Measurements from ENCODE around the gene CCDC47.

CCDC47 gene

GRCh38 chr17:63758428-63758827, 15.0 kb downstream of the CCDC47 start:
- H3K79me1 ChIP-seq (ENCODE audit: low read length): no peaks in the 10 kb centered on the region
- H3K79me2 ChIP-seq (ENCODE audit: control insufficient read depth, insufficient read depth, low read length, poor library complexity): no peaks in the 10 kb centered on the region
- H2AK5ac ChIP-seq (ENCODE audit: low read length): no peak overlapping the region
- H3K9me3 ChIP-seq (ENCODE audit: insufficient read depth, low read depth, low read length): no peaks in the 10 kb centered on the region
- no peak overlapping the region for H2BK5ac ChIP-seq (ENCODE audit: low read depth, low read length, poor library complexity)
- peaks cover 21 to 39% of the 10 kb centered on the region in 2 experiments for H3K36me3 ChIP-seq (ENCODE audit: control insufficient read depth in 1 of 2, insufficient read depth in 2 of 2, low read length in 2 of 2)
- no peak overlapping the region for H3K14ac ChIP-seq (ENCODE audit: low read length)
- no peaks in the 10 kb centered on the region for H3K27me3 ChIP-seq (ENCODE audit: insufficient read depth, low read length)
- no peak overlapping the region for H3K18ac ChIP-seq (ENCODE audit: low read length)
- DNase-seq: no peak
- H3K4me3 ChIP-seq (ENCODE audit: low read depth, low read length): no peak overlapping the region
- H3K4me2 ChIP-seq (ENCODE audit: low read length): no peak overlapping the region
- no peak overlapping the region for H2BK12ac ChIP-seq (ENCODE audit: low read length)
- no peaks in the 10 kb centered on the region for H3K4me1 ChIP-seq (ENCODE audit: control insufficient read depth in 1 of 2, insufficient read depth in 2 of 2, low read length in 2 of 2)
- H4K8ac ChIP-seq (ENCODE audit: low read depth, low read length): no peak overlapping the region
- WGBS (ENCODE audit: extremely low coverage, insufficient coverage, insufficient read length): no CpG with 5 or more reads among the region's 2 CpGs
- no peak overlapping the region for H3K23ac ChIP-seq (ENCODE audit: low read length)
- no peak overlapping the region for H2BK120ac ChIP-seq (ENCODE audit: insufficient read depth, low read length, poor library complexity)
- no peak overlapping the region for H2AFZ ChIP-seq (ENCODE audit: insufficient read depth, low read length, poor library complexity)
- no peak overlapping the region for H4K12ac ChIP-seq (ENCODE audit: low read depth, low read length)
- no peak overlapping the region for H4K91ac ChIP-seq (ENCODE audit: low read depth, low read length)
- no peak overlapping the region for H3K4ac ChIP-seq (ENCODE audit: low read depth, low read length)
- H3K27ac ChIP-seq (ENCODE audit: low read depth, low read length): no peak overlapping the region
- no peak overlapping the region for H3K9ac ChIP-seq (ENCODE audit: low read length)

GRCh38 chr17:63754046-63754445, 19.4 kb downstream of the CCDC47 start:
- Histone ChIP-seq H4K12ac (ENCODE audit: low read depth, low read length) (no peak overlapping the region), H3K79me2 (ENCODE audit: control insufficient read depth, insufficient read depth, low read length, poor library complexity) (no peaks in the 10 kb centered on the region), H3K36me3 (ENCODE audit: control insufficient read depth in 1 of 2, insufficient read depth in 2 of 2, low read length in 2 of 2) (peaks cover 23 to 37% of the 10 kb centered on the region in 2 experiments), H3K4ac (ENCODE audit: low read depth, low read length) (no peak overlapping the region), H3K79me1 (ENCODE audit: low read length) (no peaks in the 10 kb centered on the region), H4K8ac (ENCODE audit: low read depth, low read length) (no peak overlapping the region), H2BK5ac (ENCODE audit: low read depth, low read length, poor library complexity) (no peak overlapping the region), H3K9ac (ENCODE audit: low read length) (no peak overlapping the region), H4K91ac (ENCODE audit: low read depth, low read length) (no peak overlapping the region), H3K4me2 (ENCODE audit: low read length) (no peak overlapping the region), H2BK12ac (ENCODE audit: low read length) (no peak overlapping the region), H3K27ac (ENCODE audit: low read depth, low read length) (no peak overlapping the region), H3K4me3 (ENCODE audit: low read depth, low read length) (no peak overlapping the region), H2BK120ac (ENCODE audit: insufficient read depth, low read length, poor library complexity) (no peak overlapping the region), H3K4me1 (ENCODE audit: control insufficient read depth in 1 of 2, insufficient read depth in 2 of 2, low read length in 2 of 2) (no peaks in the 10 kb centered on the region), H2AK5ac (ENCODE audit: low read length) (no peak overlapping the region), H3K23ac (ENCODE audit: low read length) (no peak overlapping the region), H2AFZ (ENCODE audit: insufficient read depth, low read length, poor library complexity) (no peak overlapping the region), H3K9me3 (ENCODE audit: insufficient read depth, low read depth, low read length) (no peaks in the 10 kb centered on the region), H3K18ac (ENCODE audit: low read length) (no peak overlapping the region), H3K14ac (ENCODE audit: low read length) (no peak overlapping the region), H3K27me3 (ENCODE audit: insufficient read depth, low read length) (no peaks in the 10 kb centered on the region)
- no CpG with 5 or more reads among the region's 3 CpGs for WGBS (ENCODE audit: extremely low coverage, insufficient coverage, insufficient read length)
- peak; percentile 36 to 49 for DNase-seq

GRCh38 chr17:63753215-63753614, 20.2 kb downstream of the CCDC47 start:
- no CpG with 5 or more reads among the region's 1 CpG for WGBS (ENCODE audit: extremely low coverage, insufficient coverage, insufficient read length)
- no peak overlapping the region for H3K23ac ChIP-seq (ENCODE audit: low read length)
- H2AFZ ChIP-seq (ENCODE audit: insufficient read depth, low read length, poor library complexity): no peak overlapping the region
- no peaks in the 10 kb centered on the region for H3K27me3 ChIP-seq (ENCODE audit: insufficient read depth, low read length)
- no peak overlapping the region for H4K12ac ChIP-seq (ENCODE audit: low read depth, low read length)
- H3K4me1 ChIP-seq (ENCODE audit: control insufficient read depth in 1 of 2, insufficient read depth in 2 of 2, low read length in 2 of 2): no peaks in the 10 kb centered on the region
- no peaks in the 10 kb centered on the region for H3K9me3 ChIP-seq (ENCODE audit: insufficient read depth, low read depth, low read length)
- H3K27ac ChIP-seq (ENCODE audit: low read depth, low read length): no peak overlapping the region
- H2BK12ac ChIP-seq (ENCODE audit: low read length): no peak overlapping the region
- H3K4ac ChIP-seq (ENCODE audit: low read depth, low read length): no peak overlapping the region
- peaks cover 29 to 41% of the 10 kb centered on the region in 2 experiments for H3K36me3 ChIP-seq (ENCODE audit: control insufficient read depth in 1 of 2, insufficient read depth in 2 of 2, low read length in 2 of 2)
- no peaks in the 10 kb centered on the region for H3K79me1 ChIP-seq (ENCODE audit: low read length)
- H4K8ac ChIP-seq (ENCODE audit: low read depth, low read length): no peak overlapping the region
- no peak overlapping the region for H3K18ac ChIP-seq (ENCODE audit: low read length)
- no peak overlapping the region for H2BK5ac ChIP-seq (ENCODE audit: low read depth, low read length, poor library complexity)
- H2BK120ac ChIP-seq (ENCODE audit: insufficient read depth, low read length, poor library complexity): no peak overlapping the region
- no peaks in the 10 kb centered on the region for H3K79me2 ChIP-seq (ENCODE audit: control insufficient read depth, insufficient read depth, low read length, poor library complexity)
- no peak overlapping the region for H3K4me3 ChIP-seq (ENCODE audit: low read depth, low read length)
- DNase-seq: peak in 1 of 2 donors; percentile 15
- H3K4me2 ChIP-seq (ENCODE audit: low read length): no peak overlapping the region
- no peak overlapping the region for H2AK5ac ChIP-seq (ENCODE audit: low read length)
- no peak overlapping the region for H3K14ac ChIP-seq (ENCODE audit: low read length)
- H4K91ac ChIP-seq (ENCODE audit: low read depth, low read length): no peak overlapping the region
- no peak overlapping the region for H3K9ac ChIP-seq (ENCODE audit: low read length)

- H3K27ac ChIP-seq (ENCODE audit: low read depth, low read length): no peak overlapping the region
- H3K23ac ChIP-seq (ENCODE audit: low read length): no peak overlapping the region
- no peak overlapping the region for H3K18ac ChIP-seq (ENCODE audit: low read length)
- no peak overlapping the region for H3K4me3 ChIP-seq (ENCODE audit: low read depth, low read length)
- no CpG with 5 or more reads among the region's 1 CpG for WGBS (ENCODE audit: extremely low coverage, insufficient coverage, insufficient read length)
- H4K91ac ChIP-seq (ENCODE audit: low read depth, low read length): no peak overlapping the region
- H3K27me3 ChIP-seq (ENCODE audit: insufficient read depth, low read length): no peaks in the 10 kb centered on the region
- peaks cover 29 to 37% of the 10 kb centered on the region in 2 experiments for H3K36me3 ChIP-seq (ENCODE audit: control insufficient read depth in 1 of 2, insufficient read depth in 2 of 2, low read length in 2 of 2)
- no peaks in the 10 kb centered on the region for H3K4me1 ChIP-seq (ENCODE audit: control insufficient read depth in 1 of 2, insufficient read depth in 2 of 2, low read length in 2 of 2)
- H2BK120ac ChIP-seq (ENCODE audit: insufficient read depth, low read length, poor library complexity): no peak overlapping the region
- DNase-seq: no peak
- no peaks in the 10 kb centered on the region for H3K79me1 ChIP-seq (ENCODE audit: low read length)
- no peak overlapping the region for H2BK12ac ChIP-seq (ENCODE audit: low read length)
- H4K8ac ChIP-seq (ENCODE audit: low read depth, low read length): no peak overlapping the region
- H3K4me2 ChIP-seq (ENCODE audit: low read length): no peak overlapping the region
- H2AK5ac ChIP-seq (ENCODE audit: low read length): no peak overlapping the region
- no peak overlapping the region for H2BK5ac ChIP-seq (ENCODE audit: low read depth, low read length, poor library complexity)
- H2AFZ ChIP-seq (ENCODE audit: insufficient read depth, low read length, poor library complexity): no peak overlapping the region
- H3K9me3 ChIP-seq (ENCODE audit: insufficient read depth, low read depth, low read length): no peaks in the 10 kb centered on the region
- H3K9ac ChIP-seq (ENCODE audit: low read length): no peak overlapping the region
- H3K79me2 ChIP-seq (ENCODE audit: control insufficient read depth, insufficient read depth, low read length, poor library complexity): no peaks in the 10 kb centered on the region
- H3K4ac ChIP-seq (ENCODE audit: low read depth, low read length): no peak overlapping the region
- no peak overlapping the region for H4K12ac ChIP-seq (ENCODE audit: low read depth, low read length)
- H3K14ac ChIP-seq (ENCODE audit: low read length): no peak overlapping the region
Observed at GRCh38 chr17:63752707-63753106, 20.7 kb downstream of the CCDC47 start.

All from trophoblast cell (in vitro differentiated cells and primary cell).